Panc1 (cell line): ENCODE measurements around the gene PROSER3.

ENCODE experiments used
- POLR2AphosphoS5 ChIP-seq: IDR thresholded peaks from 2 replicates; pipeline ENCODE4 v1.6.1; 2012; ENCODE audit warnings: mild to moderate bottlenecking, low read depth, low read length, moderate library complexity
- TF ChIP-seq, protein P1 (sequence below): fragments of 450-650 bp; IDR thresholded peaks from 2 replicates; pipeline ENCODE4 v1.5.1; 2017; ENCODE audit warnings: mild to moderate bottlenecking

DNA sequence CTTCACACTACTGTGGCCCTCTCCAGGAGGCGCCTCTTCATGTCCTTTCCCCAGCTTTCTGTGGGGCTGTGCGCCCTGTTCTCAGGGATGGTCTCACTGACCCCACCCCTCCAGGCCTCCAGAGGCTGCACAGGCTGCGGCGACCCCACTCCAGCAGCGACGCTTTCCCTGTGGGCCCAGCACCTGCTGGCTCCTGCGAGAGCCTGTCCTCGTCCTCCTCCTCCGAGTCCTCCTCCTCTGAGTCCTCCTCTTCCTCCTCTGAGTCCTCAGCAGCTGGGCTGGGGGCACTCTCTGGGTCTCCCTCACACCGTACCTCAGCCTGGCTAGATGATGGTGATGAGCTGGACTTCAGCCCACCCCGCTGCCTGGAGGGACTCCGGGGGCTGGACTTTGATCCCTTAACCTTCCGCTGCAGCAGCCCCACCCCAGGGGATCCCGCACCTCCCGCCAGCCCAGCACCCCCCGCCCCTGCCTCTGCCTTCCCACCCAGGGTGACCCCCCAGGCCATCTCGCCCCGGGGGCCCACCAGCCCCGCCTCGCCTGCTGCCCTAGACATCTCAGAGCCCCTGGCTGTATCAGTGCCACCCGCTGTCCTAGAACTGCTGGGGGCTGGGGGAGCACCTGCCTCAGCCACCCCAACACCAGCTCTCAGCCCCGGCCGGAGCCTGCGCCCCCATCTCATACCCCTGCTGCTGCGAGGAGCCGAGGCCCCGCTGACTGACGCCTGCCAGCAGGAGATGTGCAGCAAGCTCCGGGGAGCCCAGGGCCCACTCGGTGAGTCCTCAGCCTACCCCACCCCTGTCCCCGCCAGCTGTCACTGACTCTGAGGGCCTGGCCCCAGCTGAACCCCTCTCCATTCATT, 28.6 kb downstream of the PROSER3 start:
- TF ChIP-seq, protein P1, sequence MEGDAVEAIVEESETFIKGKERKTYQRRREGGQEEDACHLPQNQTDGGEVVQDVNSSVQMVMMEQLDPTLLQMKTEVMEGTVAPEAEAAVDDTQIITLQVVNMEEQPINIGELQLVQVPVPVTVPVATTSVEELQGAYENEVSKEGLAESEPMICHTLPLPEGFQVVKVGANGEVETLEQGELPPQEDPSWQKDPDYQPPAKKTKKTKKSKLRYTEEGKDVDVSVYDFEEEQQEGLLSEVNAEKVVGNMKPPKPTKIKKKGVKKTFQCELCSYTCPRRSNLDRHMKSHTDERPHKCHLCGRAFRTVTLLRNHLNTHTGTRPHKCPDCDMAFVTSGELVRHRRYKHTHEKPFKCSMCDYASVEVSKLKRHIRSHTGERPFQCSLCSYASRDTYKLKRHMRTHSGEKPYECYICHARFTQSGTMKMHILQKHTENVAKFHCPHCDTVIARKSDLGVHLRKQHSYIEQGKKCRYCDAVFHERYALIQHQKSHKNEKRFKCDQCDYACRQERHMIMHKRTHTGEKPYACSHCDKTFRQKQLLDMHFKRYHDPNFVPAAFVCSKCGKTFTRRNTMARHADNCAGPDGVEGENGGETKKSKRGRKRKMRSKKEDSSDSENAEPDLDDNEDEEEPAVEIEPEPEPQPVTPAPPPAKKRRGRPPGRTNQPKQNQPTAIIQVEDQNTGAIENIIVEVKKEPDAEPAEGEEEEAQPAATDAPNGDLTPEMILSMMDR = no peak
- TF ChIP-seq POLR2AphosphoS5 = no peak
